ENCODE measurements around the gene ZNF292.

ZNF292 gene

DNA sequence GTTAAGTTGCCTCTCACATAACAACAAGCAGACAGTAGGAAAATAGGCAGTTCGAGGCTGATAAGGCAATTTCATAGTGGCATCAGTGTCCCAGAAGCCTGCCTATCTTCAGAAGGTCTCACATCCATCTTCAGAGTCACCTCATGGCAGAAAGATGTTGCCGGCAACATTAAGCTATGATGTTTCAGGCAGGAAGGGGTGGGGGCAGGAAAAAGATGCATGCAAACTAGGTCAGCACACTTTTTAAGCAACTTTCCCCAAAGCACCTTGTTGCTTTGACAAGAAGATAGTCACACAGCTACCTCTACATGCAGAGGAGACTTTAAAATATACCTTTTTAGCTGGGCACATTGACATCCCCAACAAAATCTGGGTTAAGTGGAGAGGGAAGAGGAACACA, 123.8 kb downstream of the ZNF292 start:
- Histone ChIP-seq H2BK15ac (replicated peaks; ENCODE audit: low read depth) (no peak overlapping the region), H3K4ac (ENCODE audit: low read depth, low read length) (no peak overlapping the region), H3K27ac (ENCODE audit: low read depth, low read length) (no peak overlapping the region), H2BK5ac (ENCODE audit: low read length) (no peak overlapping the region), H4K8ac (ENCODE audit: low read depth, low read length) (no peak overlapping the region), H3K27me3 (ENCODE audit: insufficient read depth, low read length, poor library complexity) (no peaks in the 10 kb centered on the region), H4K5ac (ENCODE audit: low read length) (no peak overlapping the region), H3K4me2 (ENCODE audit: low read length) (no peak overlapping the region), H3K9ac (ENCODE audit: low read length) (no peak overlapping the region), H3K23ac (ENCODE audit: low read length) (no peak overlapping the region), H3K56ac (ENCODE audit: low read length) (no peak overlapping the region), H3K18ac (ENCODE audit: low read length) (no peak overlapping the region), H3K4me3 (ENCODE audit: low read length) (no peak overlapping the region), H3K36me3 (ENCODE audit: control insufficient read depth, insufficient read depth, low read length) (no peaks in the 10 kb centered on the region), H2BK120ac (ENCODE audit: low read depth, low read length) (no peak overlapping the region), H3K79me2 (ENCODE audit: control insufficient read depth, insufficient read depth, low read length) (no peaks in the 10 kb centered on the region), H3K79me1 (ENCODE audit: low read length) (no peaks in the 10 kb centered on the region), H3K4me1 (ENCODE audit: control insufficient read depth, low read depth, low read length) (no peaks in the 10 kb centered on the region), H2AK5ac (ENCODE audit: low read length) (no peak overlapping the region)
- DNase-seq: no peak
- no CpG with 5 or more reads among the region's 2 CpGs for WGBS (ENCODE audit: extremely low coverage, insufficient coverage, low lambda C conversion rate)

DNA sequence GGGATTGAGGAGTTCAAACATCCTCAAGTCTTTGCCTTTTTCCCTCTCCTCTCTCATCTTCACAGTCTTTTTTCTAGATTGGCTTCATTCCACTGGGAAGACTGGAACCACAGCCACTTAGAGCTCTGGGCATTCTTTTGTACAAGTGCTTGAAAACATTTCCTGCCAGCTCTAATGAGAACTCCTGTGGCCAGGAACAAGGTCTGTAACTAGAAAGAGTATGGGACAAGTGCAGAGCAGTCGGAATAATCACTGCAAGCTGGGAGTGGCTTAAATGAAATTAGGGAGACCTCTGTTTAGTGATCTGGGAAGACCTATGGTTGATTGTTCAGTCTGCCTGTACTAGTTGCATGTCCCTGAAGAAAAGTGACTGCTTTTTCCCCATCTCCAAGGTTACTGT, 126.1 kb downstream of the ZNF292 start:
- Histone ChIP-seq H3K23ac (ENCODE audit: low read length) (no peak overlapping the region), H3K18ac (ENCODE audit: low read length) (no peak overlapping the region), H3K4me2 (ENCODE audit: low read length) (no peak overlapping the region), H3K4me1 (ENCODE audit: control insufficient read depth, low read depth, low read length) (no peaks in the 10 kb centered on the region), H2BK120ac (ENCODE audit: low read depth, low read length) (no peak overlapping the region), H2AK5ac (ENCODE audit: low read length) (no peak overlapping the region), H4K5ac (ENCODE audit: low read length) (no peak overlapping the region), H3K4me3 (ENCODE audit: low read length) (no peak overlapping the region), H3K27ac (ENCODE audit: low read depth, low read length) (no peak overlapping the region), H4K8ac (ENCODE audit: low read depth, low read length) (no peak overlapping the region), H3K56ac (ENCODE audit: low read length) (no peak overlapping the region), H3K9ac (ENCODE audit: low read length) (no peak overlapping the region), H2BK15ac (replicated peaks; ENCODE audit: low read depth) (no peak overlapping the region), H3K79me1 (ENCODE audit: low read length) (no peaks in the 10 kb centered on the region), H2BK5ac (ENCODE audit: low read length) (no peak overlapping the region), H3K4ac (ENCODE audit: low read depth, low read length) (no peak overlapping the region), H3K27me3 (ENCODE audit: insufficient read depth, low read length, poor library complexity) (no peaks in the 10 kb centered on the region), H3K36me3 (ENCODE audit: control insufficient read depth, insufficient read depth, low read length) (no peaks in the 10 kb centered on the region), H3K79me2 (ENCODE audit: control insufficient read depth, insufficient read depth, low read length) (no peaks in the 10 kb centered on the region)
- no peak for DNase-seq
- no CpG with 5 or more reads among the region's 1 CpG for WGBS (ENCODE audit: extremely low coverage, insufficient coverage, low lambda C conversion rate)

GRCh38 chr6:87282743-87283142, 127.4 kb downstream of the ZNF292 start:
- Histone ChIP-seq H2AK5ac (ENCODE audit: low read length) (no peak overlapping the region), H2BK5ac (ENCODE audit: low read length) (no peak overlapping the region)

GRCh38 chr6:87283461-87283860, 128.1 kb downstream of the ZNF292 start:
- H2AK5ac ChIP-seq (ENCODE audit: low read length): no peak overlapping the region
- H3K79me2 ChIP-seq (ENCODE audit: control insufficient read depth, insufficient read depth, low read length): no peaks in the 10 kb centered on the region
- no peak overlapping the region for H3K4me3 ChIP-seq (ENCODE audit: low read length)
- H3K9ac ChIP-seq (ENCODE audit: low read length): no peak overlapping the region
- no peak overlapping the region for H3K56ac ChIP-seq (ENCODE audit: low read length)
- no peak for DNase-seq
- no peak overlapping the region for H3K23ac ChIP-seq (ENCODE audit: low read length)
- no peak overlapping the region for H2BK120ac ChIP-seq (ENCODE audit: low read depth, low read length)
- H3K4ac ChIP-seq (ENCODE audit: low read depth, low read length): no peak overlapping the region
- H3K36me3 ChIP-seq (ENCODE audit: control insufficient read depth, insufficient read depth, low read length): no peaks in the 10 kb centered on the region
- no peak overlapping the region for H3K27ac ChIP-seq (ENCODE audit: low read depth, low read length)
- no peaks in the 10 kb centered on the region for H3K79me1 ChIP-seq (ENCODE audit: low read length)
- H2BK15ac ChIP-seq (replicated peaks; ENCODE audit: low read depth): no peak overlapping the region
- WGBS (ENCODE audit: extremely low coverage, insufficient coverage, low lambda C conversion rate): no CpG with 5 or more reads among the region's 3 CpGs
- no peak overlapping the region for H3K4me2 ChIP-seq (ENCODE audit: low read length)
- H3K4me1 ChIP-seq (ENCODE audit: control insufficient read depth, low read depth, low read length): no peaks in the 10 kb centered on the region
- H3K27me3 ChIP-seq (ENCODE audit: insufficient read depth, low read length, poor library complexity): no peaks in the 10 kb centered on the region
- no peak overlapping the region for H2BK5ac ChIP-seq (ENCODE audit: low read length)
- no peak overlapping the region for H4K5ac ChIP-seq (ENCODE audit: low read length)
- H3K18ac ChIP-seq (ENCODE audit: low read length): no peak overlapping the region
- H4K8ac ChIP-seq (ENCODE audit: low read depth, low read length): no peak overlapping the region

More at GRCh38 chr6:87282743-87283142, 127.4 kb downstream of the ZNF292 start:
- no peak overlapping the region for H3K23ac ChIP-seq (ENCODE audit: low read length)
- H3K18ac ChIP-seq (ENCODE audit: low read length): no peak overlapping the region
- DNase-seq: no peak
- H2BK15ac ChIP-seq (replicated peaks; ENCODE audit: low read depth): no peak overlapping the region
- H3K27ac ChIP-seq (ENCODE audit: low read depth, low read length): no peak overlapping the region
- WGBS (ENCODE audit: extremely low coverage, insufficient coverage, low lambda C conversion rate): no CpG with 5 or more reads among the region's 1 CpG
- no peaks in the 10 kb centered on the region for H3K36me3 ChIP-seq (ENCODE audit: control insufficient read depth, insufficient read depth, low read length)
- no peaks in the 10 kb centered on the region for H3K4me1 ChIP-seq (ENCODE audit: control insufficient read depth, low read depth, low read length)
- H2BK120ac ChIP-seq (ENCODE audit: low read depth, low read length): no peak overlapping the region
- H3K56ac ChIP-seq (ENCODE audit: low read length): no peak overlapping the region
- no peaks in the 10 kb centered on the region for H3K79me1 ChIP-seq (ENCODE audit: low read length)
- H3K79me2 ChIP-seq (ENCODE audit: control insufficient read depth, insufficient read depth, low read length): no peaks in the 10 kb centered on the region
- H3K4ac ChIP-seq (ENCODE audit: low read depth, low read length): no peak overlapping the region
- H4K8ac ChIP-seq (ENCODE audit: low read depth, low read length): no peak overlapping the region
- no peak overlapping the region for H3K4me3 ChIP-seq (ENCODE audit: low read length)
- no peaks in the 10 kb centered on the region for H3K27me3 ChIP-seq (ENCODE audit: insufficient read depth, low read length, poor library complexity)
- H4K5ac ChIP-seq (ENCODE audit: low read length): no peak overlapping the region
- no peak overlapping the region for H3K9ac ChIP-seq (ENCODE audit: low read length)
- no peak overlapping the region for H3K4me2 ChIP-seq (ENCODE audit: low read length)

DNA sequence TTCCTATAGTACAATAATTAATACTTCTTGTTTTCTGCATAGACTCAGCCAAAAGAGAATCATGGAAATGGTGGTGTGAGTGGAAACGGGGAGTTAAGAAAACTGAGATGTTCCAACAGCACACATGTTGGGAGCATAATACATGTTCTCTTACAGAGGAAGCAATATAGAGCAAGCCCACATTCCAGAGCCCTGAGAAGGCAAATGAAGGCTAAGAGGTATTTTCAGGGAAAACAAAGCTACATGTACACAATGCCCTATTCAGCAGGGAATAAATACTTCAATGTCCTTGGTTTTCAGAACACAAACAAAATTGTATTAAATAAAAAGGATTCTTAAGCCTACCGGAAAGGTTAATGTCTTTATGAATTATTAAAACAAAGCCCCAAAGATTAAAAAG, 131.9 kb downstream of the ZNF292 start:
- H3K36me3 ChIP-seq (ENCODE audit: control insufficient read depth, insufficient read depth, low read length): no peaks in the 10 kb centered on the region
- H3K18ac ChIP-seq (ENCODE audit: low read length): no peak overlapping the region
- no CpG with 5 or more reads among the region's 2 CpGs for WGBS (ENCODE audit: extremely low coverage, insufficient coverage, low lambda C conversion rate)
- H3K79me1 ChIP-seq (ENCODE audit: low read length): no peaks in the 10 kb centered on the region
- H3K4ac ChIP-seq (ENCODE audit: low read depth, low read length): no peak overlapping the region
- no peak overlapping the region for H3K27ac ChIP-seq (ENCODE audit: low read depth, low read length)
- no peak overlapping the region for H4K5ac ChIP-seq (ENCODE audit: low read length)
- H3K23ac ChIP-seq (ENCODE audit: low read length): no peak overlapping the region
- no peak overlapping the region for H4K8ac ChIP-seq (ENCODE audit: low read depth, low read length)
- no peaks in the 10 kb centered on the region for H3K27me3 ChIP-seq (ENCODE audit: insufficient read depth, low read length, poor library complexity)
- no peak overlapping the region for H2BK120ac ChIP-seq (ENCODE audit: low read depth, low read length)
- no peak overlapping the region for H3K56ac ChIP-seq (ENCODE audit: low read length)
- no peak for DNase-seq
- H2BK5ac ChIP-seq (ENCODE audit: low read length): no peak overlapping the region
- H2BK15ac ChIP-seq (replicated peaks; ENCODE audit: low read depth): no peak overlapping the region
- H3K4me2 ChIP-seq (ENCODE audit: low read length): no peak overlapping the region
- H2AK5ac ChIP-seq (ENCODE audit: low read length): no peak overlapping the region
- no peak overlapping the region for H3K9ac ChIP-seq (ENCODE audit: low read length)
- H3K79me2 ChIP-seq (ENCODE audit: control insufficient read depth, insufficient read depth, low read length): no peaks in the 10 kb centered on the region
- H3K4me3 ChIP-seq (ENCODE audit: low read length): no peak overlapping the region
- H3K4me1 ChIP-seq (ENCODE audit: control insufficient read depth, low read depth, low read length): no peaks in the 10 kb centered on the region

GRCh38 chr6:87289571-87289970, 134.2 kb downstream of the ZNF292 start:
- Histone ChIP-seq H2BK120ac (ENCODE audit: low read depth, low read length) (no peak overlapping the region), H3K4ac (ENCODE audit: low read depth, low read length) (no peak overlapping the region), H4K5ac (ENCODE audit: low read length) (no peak overlapping the region), H3K79me1 (ENCODE audit: low read length) (no peaks in the 10 kb centered on the region), H3K4me2 (ENCODE audit: low read length) (no peak overlapping the region), H3K18ac (ENCODE audit: low read length) (no peak overlapping the region), H4K8ac (ENCODE audit: low read depth, low read length) (no peak overlapping the region), H3K36me3 (ENCODE audit: control insufficient read depth, insufficient read depth, low read length) (no peaks in the 10 kb centered on the region), H3K4me1 (ENCODE audit: control insufficient read depth, low read depth, low read length) (no peaks in the 10 kb centered on the region), H3K79me2 (ENCODE audit: control insufficient read depth, insufficient read depth, low read length) (no peaks in the 10 kb centered on the region), H3K27ac (ENCODE audit: low read depth, low read length) (no peak overlapping the region), H3K4me3 (ENCODE audit: low read length) (no peak overlapping the region), H2BK15ac (replicated peaks; ENCODE audit: low read depth) (no peak overlapping the region), H3K23ac (ENCODE audit: low read length) (no peak overlapping the region), H3K56ac (ENCODE audit: low read length) (no peak overlapping the region), H2AK5ac (ENCODE audit: low read length) (no peak overlapping the region), H3K27me3 (ENCODE audit: insufficient read depth, low read length, poor library complexity) (no peaks in the 10 kb centered on the region), H2BK5ac (ENCODE audit: low read length) (no peak overlapping the region), H3K9ac (ENCODE audit: low read length) (no peak overlapping the region)
- no peak for DNase-seq
- no CpG with 5 or more reads among the region's 3 CpGs for WGBS (ENCODE audit: extremely low coverage, insufficient coverage, low lambda C conversion rate)

Data from mesendoderm (in vitro differentiated cells).